ENCODE results near the gene SLC22A6.
A peak's percentile ranks its signal among the peaks of the same experiment; 100 is the strongest.

Gene SLC22A6

GRCh38 chr11:62984451-62984991, at the start of gene SLC22A6:
Gene SLC22A6 (minus strand): TSS chr11:62984967. CDS start chr11:62984690, 277 bp downstream.
- DNase-seq = no peak

- no peak for DNase-seq
These were observed 47.7 kb upstream of the SLC22A6 start for GRCh38 chr11:63032457-63032856.

GRCh38 chr11:63023841-63024648, 39.3 kb upstream of the SLC22A6 start:
- DNase-seq = peak; percentile 57

- DNase-seq = no peak
These were observed 38.6 kb upstream of the SLC22A6 start for GRCh38 chr11:63023222-63023814.

GRCh38 chr11:63022441-63022840, 37.7 kb upstream of the SLC22A6 start:
- DNase-seq = no peak

GRCh38 chr11:63020671-63021291, 36.0 kb upstream of the SLC22A6 start:
- DNase-seq = peak; percentile 29

GRCh38 chr11:63019506-63019905, 34.7 kb upstream of the SLC22A6 start:
- DNase-seq = no peak

GRCh38 chr11:63017306-63017974, 32.7 kb upstream of the SLC22A6 start:
- DNase-seq = no peak

GRCh38 chr11:63015521-63016215, 30.9 kb upstream of the SLC22A6 start, which contains the start of gene SLC22A8:
Gene SLC22A8 (minus strand): TSS chr11:63015841. CDS start chr11:63014958, 883 bp downstream.
- no peak for DNase-seq

- DNase-seq = no peak
These were observed 29.8 kb upstream of the SLC22A6 start for GRCh38 chr11:63014408-63015055.

GRCh38 chr11:63012839-63013238, 28.1 kb upstream of the SLC22A6 start:
- no peak for DNase-seq

- no peak for DNase-seq
These were observed 27.7 kb upstream of the SLC22A6 start for GRCh38 chr11:63012430-63012829.

- no peak for DNase-seq
These were observed 26.2 kb upstream of the SLC22A6 start for GRCh38 chr11:63010934-63011439.

- no peak for DNase-seq
These were observed 23.2 kb upstream of the SLC22A6 start for GRCh38 chr11:63007920-63008319.

- DNase-seq = no peak
These were observed 16.7 kb upstream of the SLC22A6 start for GRCh38 chr11:63001456-63001855.

GRCh38 chr11:62999649-63000048, 14.9 kb upstream of the SLC22A6 start:
- no peak for DNase-seq

GRCh38 chr11:62999156-62999555, 14.4 kb upstream of the SLC22A6 start:
- no peak for DNase-seq

GRCh38 chr11:62996271-62996670, 11.5 kb upstream of the SLC22A6 start:
- no peak for DNase-seq

GRCh38 chr11:62994775-62995174, 10.0 kb upstream of the SLC22A6 start:
- DNase-seq = no peak

- DNase-seq = no peak
These were observed 3.5 kb upstream of the SLC22A6 start for GRCh38 chr11:62988276-62988675.

GRCh38 chr11:62985041-62985750, 429 bp upstream of the SLC22A6 start:
- no peak for DNase-seq
